ENCODE data around the gene AMPD3. TPM values are rescaled to one million over a fixed set of nuclear protein-coding genes. Genes with fewer than 3 reads are reported as not detected.
"Not testable (repeated sequence)": the region's sequence is repeated elsewhere in the genome, so short reads cannot be mapped to it uniquely, and the experiment has no call there.

The AMPD3 gene
- total RNA-seq, 1 experiment from 2014 or later = 1.5 TPM

DNA sequence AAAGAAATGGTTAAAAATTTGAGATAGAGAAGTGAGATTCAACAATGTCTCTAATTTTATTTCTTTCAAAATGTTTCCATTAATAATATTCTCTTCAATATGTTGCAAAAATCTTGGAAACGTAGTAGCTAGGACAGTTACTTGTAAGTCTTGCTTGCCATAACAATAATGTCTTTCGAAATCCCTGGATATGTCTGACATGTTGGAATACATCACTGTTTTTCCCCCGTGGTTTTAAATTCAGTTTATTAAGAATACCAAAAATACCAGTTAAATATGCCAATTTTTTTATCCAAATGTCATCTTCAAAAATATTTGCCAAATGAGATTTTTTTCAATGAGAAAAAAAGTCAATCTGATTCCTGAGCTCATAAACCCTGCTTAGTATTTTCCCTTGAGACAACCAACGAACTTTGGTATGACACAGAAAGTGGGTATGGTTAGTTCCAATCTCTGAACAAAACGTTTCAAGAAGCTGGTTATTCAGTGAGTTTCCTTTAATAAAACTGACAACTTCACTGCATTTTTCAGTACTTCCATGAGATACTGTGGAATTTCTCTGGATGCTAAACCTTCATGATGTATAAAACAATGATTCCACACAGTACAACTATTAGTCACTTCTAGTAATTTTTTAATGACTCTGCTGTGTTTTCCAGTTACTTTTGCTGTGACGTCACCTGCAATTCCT, 36.7 kb upstream of the AMPD3 start:
- Histone ChIP-seq H3K27me3 (replicated peaks) (no peaks in the 10 kb centered on the region), H3K9me3 (replicated peaks) (no peaks in the 10 kb centered on the region), H3K4me1 (replicated peaks) (no peaks in the 10 kb centered on the region), H3K27ac (no peak overlapping the region), H3K36me3 (no peaks in the 10 kb centered on the region), H3K4me3 (no peak overlapping the region)
- peak in 1 of 2 experiments; percentile 15 for DNase-seq (ENCODE audit: low read depth in 1 of 2, low spot score in 2 of 2)

DNA sequence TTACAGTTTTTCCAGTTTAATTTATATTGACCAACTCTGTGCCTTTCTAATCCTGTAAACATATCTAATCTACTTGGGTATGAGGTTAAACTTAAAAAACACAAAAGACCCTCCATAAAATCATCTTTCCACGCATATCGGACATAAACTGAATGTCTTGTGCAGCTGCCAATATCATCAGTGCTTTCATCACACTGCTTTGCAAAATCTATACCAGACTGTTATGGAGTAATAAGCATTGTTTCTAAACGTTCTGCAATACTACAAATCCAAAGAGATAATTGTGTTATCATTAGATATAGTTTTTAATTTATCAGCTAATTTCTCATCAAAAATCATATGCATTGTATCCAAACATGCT, 36.1 kb upstream of the AMPD3 start:
- DNase-seq (ENCODE audit: low read depth in 1 of 2, low spot score in 2 of 2) = no peak
- Histone ChIP-seq H3K9me3 (replicated peaks) (no peaks in the 10 kb centered on the region), H3K36me3 (no peaks in the 10 kb centered on the region), H3K27me3 (replicated peaks) (no peaks in the 10 kb centered on the region), H3K4me1 (replicated peaks) (no peaks in the 10 kb centered on the region), H3K27ac (no peak overlapping the region), H3K4me3 (no peak overlapping the region)

DNA sequence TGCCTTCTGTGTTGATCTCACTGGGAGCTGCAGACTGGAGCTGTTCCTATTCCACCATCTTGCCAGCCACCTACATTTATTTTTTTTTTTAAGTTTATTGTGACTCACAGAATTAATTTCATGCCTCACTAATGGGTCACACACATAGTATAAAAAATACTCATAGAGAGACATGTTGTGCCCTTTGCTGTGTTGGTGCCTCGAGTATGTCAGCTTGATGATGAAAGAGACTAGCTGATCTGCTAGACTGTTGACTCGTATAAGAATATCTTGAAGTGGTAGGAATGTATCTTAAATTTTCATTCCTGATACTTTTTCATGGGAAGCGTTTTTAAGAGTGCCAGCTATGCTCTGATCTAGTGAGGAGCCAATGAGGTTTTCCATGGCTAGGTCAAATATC, 28.6 kb upstream of the AMPD3 start:
- no peaks in the 10 kb centered on the region for H3K9me3 ChIP-seq (replicated peaks)
- DNase-seq (ENCODE audit: low read depth in 1 of 2, low spot score in 2 of 2) = no peak
- H3K27ac ChIP-seq = no peak overlapping the region
- H3K4me1 ChIP-seq (replicated peaks) = no peaks in the 10 kb centered on the region
- H3K4me3 ChIP-seq = no peak overlapping the region
- H3K27me3 ChIP-seq (replicated peaks) = 0 out of 2 replicates have a peak, but pooled peaks cover 3% of the 10 kb centered on the region
- no peaks in the 10 kb centered on the region for H3K36me3 ChIP-seq

DNA sequence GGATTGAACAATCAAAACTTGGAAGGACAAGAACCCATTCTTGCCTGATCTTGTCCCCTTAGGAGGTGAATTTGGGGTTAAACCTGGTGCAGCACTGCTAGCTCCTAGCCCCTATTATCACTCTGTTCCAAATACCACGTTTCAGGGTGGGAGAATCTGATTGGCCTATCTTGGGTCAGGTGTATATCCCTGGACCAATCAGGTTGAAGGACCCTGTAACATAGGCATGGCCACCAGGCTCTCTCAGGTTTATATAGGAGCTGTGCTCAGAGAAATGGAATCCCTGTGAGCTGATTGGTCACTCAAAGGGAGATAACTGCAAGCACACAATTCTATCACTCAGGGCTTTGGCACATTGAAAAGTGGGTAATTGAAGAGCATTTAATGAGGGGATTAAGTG, 26.6 kb upstream of the AMPD3 start:
- no peak overlapping the region for H3K4me3 ChIP-seq
- peaks cover 10% of the 10 kb centered on the region for H3K27me3 ChIP-seq (replicated peaks)
- no peaks in the 10 kb centered on the region for H3K4me1 ChIP-seq (replicated peaks)
- no peak overlapping the region for H3K27ac ChIP-seq
- no peaks in the 10 kb centered on the region for H3K36me3 ChIP-seq
- no peak for DNase-seq (ENCODE audit: low read depth in 1 of 2, low spot score in 2 of 2)
- H3K9me3 ChIP-seq (replicated peaks) = no peaks in the 10 kb centered on the region

DNA sequence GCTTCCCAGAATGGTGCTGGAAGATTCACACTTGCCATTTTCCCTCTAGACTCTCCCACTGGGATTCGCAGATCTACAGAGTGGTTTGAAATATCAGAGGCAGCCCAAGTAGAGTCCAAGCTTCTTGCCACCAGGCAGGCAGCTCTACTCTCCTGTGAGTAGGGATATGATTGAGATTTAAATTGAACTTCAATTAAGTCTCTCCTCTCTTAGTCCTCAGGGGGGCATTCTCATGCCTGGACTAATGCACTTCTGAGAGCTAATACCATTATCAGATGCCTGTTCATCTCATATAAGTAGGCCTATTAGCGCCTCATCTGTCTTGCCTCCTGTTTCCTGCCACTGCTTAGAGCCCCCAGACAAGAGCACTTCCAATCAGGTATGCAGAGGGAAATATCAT, 25.5 kb upstream of the AMPD3 start:
- H3K9me3 ChIP-seq (replicated peaks) = no peaks in the 10 kb centered on the region
- H3K36me3 ChIP-seq = no peaks in the 10 kb centered on the region
- no peak overlapping the region for H3K4me3 ChIP-seq
- H3K4me1 ChIP-seq (replicated peaks) = no peaks in the 10 kb centered on the region
- no peak for DNase-seq (ENCODE audit: low read depth in 1 of 2, low spot score in 2 of 2)
- peaks cover 10% of the 10 kb centered on the region for H3K27me3 ChIP-seq (replicated peaks)
- H3K27ac ChIP-seq = no peak overlapping the region

DNA sequence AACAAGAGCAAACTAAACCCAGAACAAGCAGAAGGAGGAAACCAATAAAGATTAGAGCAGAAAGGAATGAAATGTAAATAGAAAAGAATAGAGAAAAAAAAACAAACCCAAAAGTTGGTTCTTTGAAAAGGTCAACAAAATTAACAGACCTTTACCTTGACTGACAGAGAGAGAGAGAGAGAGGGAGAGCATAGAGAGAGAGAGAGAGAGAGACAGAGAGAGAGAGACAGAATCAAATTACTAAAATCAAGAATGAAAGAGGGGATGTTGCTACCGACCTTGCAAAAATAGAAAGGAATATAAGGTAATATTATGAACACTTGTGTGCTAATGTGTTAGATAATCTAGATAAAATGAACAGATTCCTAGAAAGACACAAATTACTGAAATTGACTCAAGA, 22.6 kb upstream of the AMPD3 start:
- 0 out of 2 replicates have a peak, but pooled peaks cover 4% of the 10 kb centered on the region for H3K9me3 ChIP-seq (replicated peaks)
- no peak for DNase-seq (ENCODE audit: low read depth in 1 of 2, low spot score in 2 of 2)
- no peak overlapping the region for H3K4me3 ChIP-seq
- no peak overlapping the region for H3K27ac ChIP-seq
- no peaks in the 10 kb centered on the region for H3K36me3 ChIP-seq
- H3K27me3 ChIP-seq (replicated peaks) = peaks cover 10% of the 10 kb centered on the region
- no peaks in the 10 kb centered on the region for H3K4me1 ChIP-seq (replicated peaks)

DNA sequence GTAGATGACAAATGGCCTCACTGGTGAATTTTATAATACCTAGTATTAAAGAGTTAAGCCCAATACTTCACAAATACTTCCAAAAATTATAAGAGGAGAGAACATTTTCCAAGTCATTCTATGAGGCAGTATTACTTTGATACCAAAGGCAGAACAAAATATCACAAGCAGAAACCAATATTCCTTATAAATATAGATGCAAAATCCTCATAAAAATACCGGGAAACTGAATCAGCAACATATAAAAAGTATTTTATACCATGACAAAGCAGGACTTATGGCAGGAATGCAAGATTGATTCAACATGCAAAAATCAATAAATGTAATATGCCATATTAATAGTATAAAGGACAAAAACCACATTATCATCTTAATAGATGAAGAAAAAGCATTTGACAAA, 22.1 kb upstream of the AMPD3 start:
- H3K9me3 ChIP-seq (replicated peaks) = 0 out of 2 replicates have a peak, but pooled peaks cover 4% of the 10 kb centered on the region
- no peaks in the 10 kb centered on the region for H3K4me1 ChIP-seq (replicated peaks)
- H3K4me3 ChIP-seq = no peak overlapping the region
- peaks cover 10% of the 10 kb centered on the region for H3K27me3 ChIP-seq (replicated peaks)
- no peak for DNase-seq (ENCODE audit: low read depth in 1 of 2, low spot score in 2 of 2)
- H3K36me3 ChIP-seq = no peaks in the 10 kb centered on the region
- H3K27ac ChIP-seq = no peak overlapping the region

DNA sequence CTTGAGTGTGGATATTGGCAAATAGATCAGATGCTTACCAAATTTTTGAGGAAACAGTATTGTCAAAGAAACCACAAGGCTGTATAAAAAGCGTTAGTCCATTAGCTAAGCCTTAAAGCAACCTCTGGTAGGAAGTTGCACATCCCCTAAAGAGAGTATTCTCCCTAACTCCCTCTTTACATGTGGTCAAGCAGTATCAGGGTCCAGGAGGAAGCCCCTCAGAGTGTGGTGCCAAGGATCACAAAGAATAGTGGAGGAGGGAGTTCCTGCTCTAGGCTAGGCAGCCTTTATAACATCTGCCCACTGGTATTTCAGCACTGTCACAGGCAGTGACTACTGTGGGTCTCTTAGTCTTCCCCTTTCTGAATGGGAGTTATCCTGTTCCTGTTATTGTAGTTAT, 18.8 kb upstream of the AMPD3 start:
- no peaks in the 10 kb centered on the region for H3K36me3 ChIP-seq
- H3K4me1 ChIP-seq (replicated peaks) = no peaks in the 10 kb centered on the region
- no peak for DNase-seq (ENCODE audit: low read depth in 1 of 2, low spot score in 2 of 2)
- no peak overlapping the region for H3K27ac ChIP-seq
- H3K27me3 ChIP-seq (replicated peaks) = peaks cover 7% of the 10 kb centered on the region
- 0 out of 2 replicates have a peak, but pooled peaks cover 4% of the 10 kb centered on the region for H3K9me3 ChIP-seq (replicated peaks)
- no peak overlapping the region for H3K4me3 ChIP-seq

DNA sequence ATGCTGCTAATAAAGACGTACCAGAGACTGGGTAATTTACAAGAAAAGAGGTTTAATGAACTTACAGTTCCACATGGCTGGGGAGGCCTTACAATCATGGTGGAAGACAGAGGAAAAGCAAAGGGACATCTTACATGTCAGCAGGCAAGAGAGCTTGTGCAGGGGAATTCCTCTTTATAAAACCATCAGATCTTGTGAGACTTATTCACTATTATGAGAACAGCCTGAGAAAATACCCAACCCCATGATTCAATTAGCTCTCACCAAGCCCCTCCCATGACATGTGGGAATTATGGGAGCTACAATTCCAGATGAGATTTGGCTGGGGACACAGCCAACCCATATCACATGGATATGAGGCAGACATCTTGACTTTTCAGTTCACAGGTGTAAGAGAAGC, 18.4 kb upstream of the AMPD3 start:
- not testable (repeated sequence) for H3K27ac ChIP-seq; H3K36me3 ChIP-seq; H3K4me1 ChIP-seq (replicated peaks); H3K4me3 ChIP-seq; H3K9me3 ChIP-seq (replicated peaks); H3K27me3 ChIP-seq (replicated peaks); DNase-seq (ENCODE audit: low read depth in 1 of 2, low spot score in 2 of 2)

DNA sequence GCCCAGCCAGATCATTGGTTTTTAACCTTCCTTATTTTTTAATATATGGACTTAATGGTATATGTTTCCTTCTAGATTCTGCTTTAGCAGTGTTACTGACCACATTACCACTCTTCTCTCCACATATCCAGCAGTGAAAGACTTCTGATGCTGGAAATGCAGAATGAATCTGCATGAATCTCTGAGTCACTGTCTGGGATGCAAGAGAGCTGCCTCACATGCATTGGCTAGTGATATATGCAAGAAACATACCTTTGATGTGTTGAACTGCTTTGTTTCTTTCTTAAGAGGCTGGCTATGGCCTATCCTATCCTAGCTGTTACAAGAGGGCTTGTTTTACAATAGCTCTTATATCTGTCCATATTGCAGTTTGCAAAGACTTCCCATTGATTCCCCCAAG, 16.6 kb upstream of the AMPD3 start:
- Histone ChIP-seq H3K27ac (no peak overlapping the region), H3K27me3 (replicated peaks) (no peaks in the 10 kb centered on the region; the same call in 1 of the 2 replicates), H3K9me3 (replicated peaks) (0 out of 2 replicates have a peak, but pooled peaks cover 4% of the 10 kb centered on the region), H3K4me3 (no peak overlapping the region), H3K4me1 (replicated peaks) (no peaks in the 10 kb centered on the region), H3K36me3 (no peaks in the 10 kb centered on the region)
- DNase-seq (ENCODE audit: low read depth in 1 of 2, low spot score in 2 of 2) = no peak

DNA sequence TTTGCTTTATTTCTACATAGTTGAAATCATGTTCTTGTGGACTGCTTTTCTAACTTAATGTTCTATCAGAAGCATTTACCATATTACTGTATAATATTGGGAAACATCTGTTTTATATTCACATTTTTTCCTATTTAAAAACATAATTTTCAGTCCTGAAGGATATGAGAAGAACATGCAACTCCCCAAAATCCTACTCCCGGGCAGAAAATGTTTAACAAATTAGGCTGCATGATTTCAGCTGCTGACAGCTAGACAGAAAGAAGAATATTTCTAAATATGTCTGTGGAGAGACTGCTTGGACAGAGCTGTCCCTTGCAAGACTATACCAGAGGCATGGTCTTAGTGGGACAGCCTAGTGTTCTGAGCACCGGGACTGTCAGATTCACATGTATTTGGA, 15.7 kb upstream of the AMPD3 start:
- Histone ChIP-seq H3K9me3 (replicated peaks) (0 out of 2 replicates have a peak, but pooled peaks cover 4% of the 10 kb centered on the region), H3K27me3 (replicated peaks) (no peaks in the 10 kb centered on the region; the same call in 1 of the 2 replicates), H3K27ac (no peak overlapping the region), H3K4me3 (no peak overlapping the region), H3K4me1 (replicated peaks) (no peaks in the 10 kb centered on the region), H3K36me3 (no peaks in the 10 kb centered on the region)
- DNase-seq (ENCODE audit: low read depth in 1 of 2, low spot score in 2 of 2) = no peak

DNA sequence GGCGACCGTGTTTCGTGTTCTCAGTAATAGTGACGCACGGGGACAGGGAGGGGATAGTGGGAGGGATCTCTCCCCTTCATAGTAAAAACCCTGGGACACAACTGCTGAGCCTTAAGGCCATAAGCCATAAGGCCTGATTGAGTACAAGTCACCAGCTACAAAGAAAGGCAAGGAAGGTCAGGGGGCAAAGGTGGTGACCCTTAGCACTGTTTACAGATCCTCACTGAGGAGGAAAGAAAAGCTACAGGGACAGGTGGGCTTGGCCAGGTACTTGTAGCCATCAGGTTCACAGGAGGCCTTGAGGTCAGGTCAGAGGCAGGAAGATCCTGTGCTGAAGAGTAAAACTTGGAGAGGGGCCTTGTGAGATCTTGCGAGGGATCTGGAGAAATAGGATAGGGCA, 15.1 kb upstream of the AMPD3 start:
- Histone ChIP-seq H3K27ac (no peak overlapping the region), H3K4me1 (replicated peaks) (no peaks in the 10 kb centered on the region), H3K9me3 (replicated peaks) (0 out of 2 replicates have a peak, but pooled peaks cover 1% of the 10 kb centered on the region), H3K27me3 (replicated peaks) (no peaks in the 10 kb centered on the region; the same call in 1 of the 2 replicates), H3K36me3 (no peaks in the 10 kb centered on the region), H3K4me3 (no peak overlapping the region)
- DNase-seq (ENCODE audit: low read depth in 1 of 2, low spot score in 2 of 2) = no peak

DNA sequence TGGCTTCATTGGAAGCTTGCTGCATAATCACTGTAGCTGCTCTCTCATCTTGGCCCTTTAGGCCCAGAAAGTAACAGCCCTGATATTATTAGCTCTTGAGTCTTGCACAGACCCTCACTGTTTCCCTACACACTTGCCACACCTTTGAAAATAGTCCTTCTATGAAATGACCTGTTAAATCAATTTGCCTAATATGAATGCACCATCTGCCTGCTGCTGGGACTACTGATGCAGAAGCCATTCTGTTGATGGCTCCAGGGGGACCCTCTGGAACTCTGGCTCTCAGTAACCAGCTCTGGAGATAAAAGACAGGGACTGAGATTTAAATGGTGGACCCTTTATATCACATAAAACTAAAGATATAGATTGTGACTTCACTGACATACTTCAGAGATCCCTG, 14.7 kb upstream of the AMPD3 start:
- no peaks in the 10 kb centered on the region for H3K9me3 ChIP-seq (replicated peaks)
- H3K27ac ChIP-seq = no peak overlapping the region
- H3K36me3 ChIP-seq = no peaks in the 10 kb centered on the region

DNA sequence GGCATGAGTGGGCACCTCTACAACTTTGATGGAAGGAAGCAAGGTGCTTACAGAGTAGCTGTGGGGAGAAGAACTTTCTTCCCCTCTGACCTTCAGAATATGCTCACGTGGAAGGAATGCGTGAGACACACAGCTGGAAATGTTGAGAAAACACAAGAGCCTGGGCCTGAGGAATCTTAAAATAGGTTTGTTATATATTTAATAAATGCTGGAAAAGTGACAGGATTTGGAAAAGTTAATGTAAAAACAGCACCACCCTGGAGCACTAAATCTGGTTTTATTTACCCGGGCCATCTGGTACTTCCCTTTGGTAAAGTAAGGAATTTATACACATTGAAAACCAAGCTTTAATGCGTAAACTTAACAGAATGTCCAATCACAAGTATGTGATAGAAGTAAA, 14.0 kb upstream of the AMPD3 start:
- H3K27ac ChIP-seq = no peak overlapping the region
- no peak for DNase-seq (ENCODE audit: low read depth in 1 of 2, low spot score in 2 of 2)
- no peaks in the 10 kb centered on the region for H3K9me3 ChIP-seq (replicated peaks)
- no peaks in the 10 kb centered on the region for H3K36me3 ChIP-seq
- H3K4me1 ChIP-seq (replicated peaks) = no peaks in the 10 kb centered on the region
- no peaks in the 10 kb centered on the region; the same call in 1 of the 2 replicates for H3K27me3 ChIP-seq (replicated peaks)
- H3K4me3 ChIP-seq = no peak overlapping the region

More for the DNA sequence above, 14.7 kb upstream of the AMPD3 start:
- Histone ChIP-seq H3K4me3 (no peak overlapping the region), H3K4me1 (replicated peaks) (no peaks in the 10 kb centered on the region), H3K27me3 (replicated peaks) (no peaks in the 10 kb centered on the region; the same call in 1 of the 2 replicates)
- no peak for DNase-seq (ENCODE audit: low read depth in 1 of 2, low spot score in 2 of 2)
